Suprapubic skin (tissue), 4 donors: ENCODE results near the gene SV2C. TPM values are rescaled to one million over a fixed set of nuclear protein-coding genes. Genes with fewer than 3 reads are reported as not detected.

ENCODE experiments used
- DNase-seq, 2 donors: peaks; one replicate each; pipeline ENCODE4 v3.0.0-alpha.2; 2019; ENCODE audit warnings: low spot score in 2 of 2
- H3K27ac ChIP-seq: fragments of 200-600 bp; sonication (generic); one replicate; pipeline ENCODE4 v1.5.1; 2019
- H3K27me3 ChIP-seq: fragments of 200-600 bp; sonication (generic); one replicate; pipeline ENCODE4 v1.5.1; 2019
- H3K36me3 ChIP-seq: fragments of 200-600 bp; sonication (generic); one replicate; pipeline ENCODE4 v1.5.1; 2019
- H3K4me1 ChIP-seq: fragments of 200-600 bp; sonication (generic); one replicate; pipeline ENCODE4 v1.5.1; 2019
- H3K4me3 ChIP-seq: fragments of 200-600 bp; sonication (generic); one replicate; pipeline ENCODE4 v1.5.1; 2019; ENCODE audit warnings: mild to moderate bottlenecking
- H3K9me3 ChIP-seq: fragments of 200-600 bp; sonication (generic); one replicate; pipeline ENCODE4 v1.5.1; 2019
- CTCF ChIP-seq, 2 donors: fragments of 200-600 bp in 1 of 2; fragments of 450-650 bp in 1 of 2; sonication (generic) in 1 of 2; IDR thresholded peaks; one replicate each; pipeline ENCODE4 v1.5.1; 2016 to 2019; ENCODE audit warnings: antibody characterized with exemption in 2 of 2, mild to moderate bottlenecking in 1 of 2, moderate library complexity in 1 of 2
- EP300 ChIP-seq: sonication (generic); formaldehyde crosslinking; IDR thresholded peaks from one replicate; pipeline ENCODE4 v1.6.1; 2017; ENCODE audit warnings: antibody characterized with exemption
- POLR2A ChIP-seq, 2 donors: fragments of 450-650 bp; IDR thresholded peaks; one replicate each; pipeline ENCODE4 v1.6.1; 2017; ENCODE audit warnings: antibody characterized with exemption in 2 of 2, mild to moderate bottlenecking in 2 of 2, moderate library complexity in 2 of 2
- POLR2AphosphoS5 ChIP-seq, 3 donors: sonication (generic); formaldehyde crosslinking; IDR thresholded peaks; one replicate each; pipeline ENCODE4 v1.6.1; 2017; ENCODE audit warnings: antibody characterized with exemption in 3 of 3
- WGBS: methylation state at CpG from one replicate; pipeline ENCODE4 v1.1.5; 2018; 5-methylcytosine and 5-hydroxymethylcytosine counted together
- total RNA-seq, 4 donors: library from RNA; depleted of rRNA; stranded (reverse); fragments of >200 nt; gene quantifications; one replicate each; pipeline ENCODE4 v1.1.0, GENCODE V29; 2016

The SV2C gene
- total RNA-seq, 4 donors from 2014 or later: 0.16 to 0.30 (median 0.23) TPM; not detected in 1

DNA sequence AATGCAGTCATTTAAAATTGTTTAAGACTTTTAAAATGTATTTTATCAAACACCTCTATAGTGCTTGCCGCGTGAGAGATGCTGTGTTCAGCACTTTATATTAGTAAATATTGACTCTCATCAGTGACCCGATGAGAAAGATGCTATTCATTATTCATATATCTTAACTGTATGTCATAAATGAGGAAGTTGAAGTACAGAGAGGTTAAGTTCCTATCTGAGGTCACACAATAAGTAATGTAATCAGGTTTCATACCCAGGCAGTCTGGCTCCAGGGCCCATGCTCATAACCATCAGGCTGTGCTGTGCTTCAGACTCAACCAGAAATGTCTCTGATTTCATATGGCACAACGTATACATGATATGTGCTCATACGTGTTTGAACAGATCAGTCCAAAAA lies 119.0 kb downstream of the SV2C start:
- H3K9me3 ChIP-seq: no peaks in the 10 kb centered on the region
- H3K4me1 ChIP-seq: peaks cover 20% of the 10 kb centered on the region
- WGBS: 83% methylated on average over 5 of the region's 5 CpGs
- no peak overlapping the region for H3K4me3 ChIP-seq
- TF ChIP-seq POLR2AphosphoS5 (IDR thresholded peaks at IDR 0.05) (no peak), POLR2A (IDR thresholded peaks at IDR 0.05) (no peak), CTCF (IDR thresholded peaks at IDR 0.05) (no peak), EP300 (no peak)
- H3K27me3 ChIP-seq: no peaks in the 10 kb centered on the region
- DNase-seq: no peak
- H3K27ac ChIP-seq: no peak overlapping the region
- H3K36me3 ChIP-seq: no peaks in the 10 kb centered on the region

- Histone ChIP-seq H3K27ac (peak overlapping the region; percentile 37), H3K4me3 (no peak overlapping the region), H3K4me1 (peaks cover 19% of the 10 kb centered on the region), H3K9me3 (no peaks in the 10 kb centered on the region), H3K36me3 (no peaks in the 10 kb centered on the region), H3K27me3 (no peaks in the 10 kb centered on the region)
- WGBS: 65% methylated on average over 1 of the region's 1 CpG
- no peak for DNase-seq
- TF ChIP-seq POLR2AphosphoS5 (IDR thresholded peaks at IDR 0.05): no peak
- TF ChIP-seq POLR2A (IDR thresholded peaks at IDR 0.05): no peak
- TF ChIP-seq EP300: no peak
- no peak for TF ChIP-seq CTCF (IDR thresholded peaks at IDR 0.05)
Observed at GRCh38 chr5:76204191-76204590, 121.0 kb downstream of the SV2C start.

- H3K27me3 ChIP-seq: no peaks in the 10 kb centered on the region
- no peak overlapping the region for H3K4me3 ChIP-seq
- no peak for DNase-seq
- TF ChIP-seq POLR2A (IDR thresholded peaks at IDR 0.05): no peak
- peak in 1 of 3 donors; percentile 34 for TF ChIP-seq POLR2AphosphoS5 (IDR thresholded peaks at IDR 0.05)
- no peaks in the 10 kb centered on the region for H3K36me3 ChIP-seq
- H3K4me1 ChIP-seq: peaks cover 16% of the 10 kb centered on the region
- H3K27ac ChIP-seq: peak overlapping the region; percentile 37
- 25% methylated on average over 3 of the region's 3 CpGs for WGBS
- H3K9me3 ChIP-seq: no peaks in the 10 kb centered on the region
Observed at GRCh38 chr5:76204713-76205112, 121.5 kb downstream of the SV2C start.

DNA sequence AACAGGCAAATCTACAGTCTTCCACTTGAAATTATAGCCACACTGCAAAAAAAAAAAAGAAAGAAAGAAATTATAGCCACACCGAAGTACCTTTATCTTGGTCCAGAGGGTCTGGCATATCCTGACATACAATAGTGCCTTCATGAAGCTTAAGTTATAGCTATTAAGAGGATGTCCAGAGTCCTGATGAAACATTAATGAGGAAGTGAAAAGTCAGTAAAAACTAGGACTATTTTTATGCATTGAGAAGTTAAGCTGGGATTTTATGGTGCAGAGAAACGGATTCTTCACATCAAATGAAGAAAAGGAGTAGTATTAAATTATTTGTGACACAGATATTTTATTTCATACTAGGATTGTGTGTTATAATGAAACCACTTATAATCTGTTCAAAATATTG lies 123.9 kb downstream of the SV2C start:
- H3K27me3 ChIP-seq: no peaks in the 10 kb centered on the region
- H3K4me3 ChIP-seq: no peak overlapping the region
- H3K4me1 ChIP-seq: peaks cover 16% of the 10 kb centered on the region
- H3K36me3 ChIP-seq: no peaks in the 10 kb centered on the region
- no peak overlapping the region for H3K27ac ChIP-seq
- no peak for DNase-seq
- TF ChIP-seq EP300 (no peak), CTCF (IDR thresholded peaks at IDR 0.05) (no peak), POLR2A (IDR thresholded peaks at IDR 0.05) (no peak), POLR2AphosphoS5 (IDR thresholded peaks at IDR 0.05) (no peak)
- WGBS: 72% methylated on average over 2 of the region's 2 CpGs
- no peaks in the 10 kb centered on the region for H3K9me3 ChIP-seq

DNA sequence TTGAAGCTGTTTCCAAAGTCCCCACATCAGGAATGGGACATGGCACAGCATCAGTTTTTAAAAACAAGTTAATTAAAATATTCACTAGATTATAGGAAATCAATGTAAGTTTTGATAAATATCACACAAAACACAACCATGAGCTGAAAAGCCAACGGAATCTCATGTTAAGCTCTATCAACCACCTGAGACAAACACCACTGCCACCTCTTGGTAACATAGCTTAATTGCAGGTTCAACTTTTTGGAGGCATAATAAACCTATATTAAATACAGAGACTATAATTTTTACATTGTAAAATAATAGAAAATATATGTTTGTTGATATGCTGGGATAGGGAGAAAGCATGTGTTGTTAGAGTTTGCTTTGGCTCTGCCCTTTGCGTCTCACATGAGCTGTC lies 126.1 kb downstream of the SV2C start:
- H3K4me1 ChIP-seq: peaks cover 13% of the 10 kb centered on the region
- no peak overlapping the region for H3K27ac ChIP-seq
- H3K9me3 ChIP-seq: no peaks in the 10 kb centered on the region
- TF ChIP-seq EP300: no peak
- H3K36me3 ChIP-seq: no peaks in the 10 kb centered on the region
- no peaks in the 10 kb centered on the region for H3K27me3 ChIP-seq
- WGBS: 92% methylated on average over 2 of the region's 2 CpGs
- H3K4me3 ChIP-seq: no peak overlapping the region
- no peak for DNase-seq

DNA sequence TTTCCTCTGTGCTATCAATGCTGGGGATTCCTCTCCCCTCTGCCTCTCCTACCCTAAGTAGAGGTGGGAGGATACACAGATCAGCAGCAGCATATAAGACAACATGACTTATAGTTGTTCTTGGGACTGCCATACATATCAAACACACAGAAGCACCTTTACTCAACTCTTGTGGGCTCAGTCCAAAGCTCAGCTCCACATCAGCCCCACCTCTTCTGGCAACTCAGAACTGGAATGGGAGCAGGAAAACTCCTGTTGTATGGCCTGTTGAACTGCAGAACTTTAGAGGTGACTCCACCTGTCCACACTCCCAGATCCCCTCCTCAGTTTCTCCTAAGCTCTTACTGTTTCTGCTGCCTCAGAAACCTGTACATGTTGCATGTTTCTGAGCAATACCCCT lies 127.8 kb downstream of the SV2C start:
- Histone ChIP-seq H3K36me3 (no peaks in the 10 kb centered on the region), H3K27me3 (no peaks in the 10 kb centered on the region), H3K4me3 (no peak overlapping the region), H3K4me1 (no peaks in the 10 kb centered on the region), H3K27ac (no peak overlapping the region), H3K9me3 (no peaks in the 10 kb centered on the region)
- DNase-seq: no peak
- TF ChIP-seq EP300: no peak
- TF ChIP-seq POLR2A (IDR thresholded peaks at IDR 0.05): no peak
- TF ChIP-seq POLR2AphosphoS5 (IDR thresholded peaks at IDR 0.05): no peak
- TF ChIP-seq CTCF (IDR thresholded peaks at IDR 0.05): no peak
